NK-92 (cell line): ENCODE results near the gene SPACDR.
A peak's percentile ranks its signal among the peaks of the same experiment; 100 is the strongest.

Source experiments
- DNase-seq: peaks from one replicate; lab custom pipeline; 2025; ENCODE audit not compliant: unreplicated experiment; lab: John Stamatoyannopoulos, UW

SPACDR gene

GRCh38 chr7:100485471-100485876, 21.4 kb upstream of the SPACDR start:
- DNase-seq, result no peak

DNA sequence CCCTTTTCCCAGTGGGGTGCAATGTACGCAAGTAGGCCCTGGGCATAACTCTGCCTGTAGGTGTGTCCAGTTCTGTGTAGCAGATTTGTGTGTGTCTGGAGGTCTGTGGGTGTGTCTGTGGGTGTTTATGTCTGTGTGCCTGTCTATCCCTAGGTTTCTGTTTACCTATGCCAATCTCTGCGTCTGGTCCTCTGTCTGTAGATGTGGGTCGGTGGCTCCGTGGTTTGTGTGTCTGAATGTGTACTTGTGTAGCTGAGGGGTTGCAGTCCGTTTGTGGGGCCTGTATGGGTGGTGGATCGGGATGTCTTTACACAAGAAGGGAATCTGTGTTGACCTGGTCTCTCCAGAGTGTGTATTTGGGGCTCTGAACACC, 20.6 kb upstream of the SPACDR start:
- no peak for DNase-seq

GRCh38 chr7:100483722-100484672, 19.9 kb upstream of the SPACDR start, which contains the start of gene NYAP1:
TSS of gene NYAP1 (plus strand) at chr7:100483927. CDS start at chr7:100485312, 1,385 bp downstream.
- DNase-seq, result no peak

GRCh38 chr7:100483090-100483721, 19.1 kb upstream of the SPACDR start:
- no peak for DNase-seq

DNA sequence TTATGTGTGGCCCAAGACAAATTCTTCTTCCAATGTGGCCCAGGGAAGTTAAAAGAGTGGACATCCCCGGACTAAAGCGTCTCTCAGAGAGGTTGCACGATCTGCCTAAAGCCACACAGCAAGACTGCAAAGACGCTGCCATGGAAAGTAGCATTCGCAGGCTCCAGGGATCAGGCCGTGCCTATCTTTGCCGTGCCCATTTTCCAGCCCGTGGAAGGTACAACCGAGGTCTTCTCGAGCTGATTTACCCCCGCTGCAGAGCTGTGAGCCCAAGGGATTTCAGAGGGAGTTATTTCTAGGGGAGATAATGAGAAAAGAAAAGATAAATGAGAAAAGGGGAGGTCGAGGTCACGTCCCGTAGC, 18.6 kb upstream of the SPACDR start:
- no peak for DNase-seq

GRCh38 chr7:100481466-100481865, 17.4 kb upstream of the SPACDR start:
- no peak for DNase-seq

DNA sequence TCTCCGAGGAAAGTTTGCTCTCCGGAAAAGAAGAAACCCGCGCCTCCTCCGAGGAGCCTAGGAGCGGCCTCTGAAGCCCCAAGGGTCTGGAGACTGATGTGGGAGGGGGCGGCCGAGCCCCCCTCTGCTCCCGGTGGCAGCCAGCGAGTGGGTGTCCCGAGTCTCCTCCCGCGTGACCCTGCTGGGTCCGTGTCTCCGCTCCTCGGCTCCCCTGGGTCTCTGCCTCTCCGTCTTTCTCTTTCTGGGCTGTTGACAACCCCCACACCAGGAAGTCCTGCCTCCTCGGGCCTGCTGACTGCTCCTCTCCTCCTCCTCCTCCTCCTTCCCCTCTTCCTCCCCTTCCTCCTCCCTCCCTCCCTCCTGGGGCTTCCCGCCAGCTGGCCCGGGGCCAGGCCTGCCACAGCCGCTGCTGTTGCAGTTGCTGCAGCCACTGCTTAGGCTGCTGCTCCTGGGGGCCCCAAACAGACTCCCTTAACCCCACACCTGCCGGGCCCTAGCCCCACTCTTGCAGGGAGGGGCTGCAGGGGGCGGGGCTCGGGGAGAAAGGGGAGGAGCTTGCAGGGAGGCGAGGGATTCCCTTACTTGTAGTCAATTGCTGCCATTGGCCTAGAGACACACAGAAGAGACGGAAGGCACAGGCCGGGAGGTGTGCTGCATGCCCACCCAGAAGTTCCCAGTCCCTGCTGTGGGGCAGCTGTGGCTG, 15.0 kb upstream of the SPACDR start, which contains the start of gene TSC22D4:
TSS of gene TSC22D4 (minus strand) at position 257 of the 703 bp plus-strand sequence. CDS start 1,176 bp downstream, outside the sequence.
- peak; percentile 84 for DNase-seq

- DNase-seq, result no peak
These were observed 13.8 kb upstream of the SPACDR start for GRCh38 chr7:100477871-100478267.

- no peak for DNase-seq
These were observed 13.1 kb upstream of the SPACDR start for GRCh38 chr7:100476903-100477870.

- no peak for DNase-seq
These were observed 12.2 kb upstream of the SPACDR start for GRCh38 chr7:100476101-100476780.

- no peak for DNase-seq
These were observed 11.5 kb upstream of the SPACDR start for GRCh38 chr7:100475549-100475948.

GRCh38 chr7:100472854-100473499, 8.9 kb upstream of the SPACDR start:
- no peak for DNase-seq

DNA sequence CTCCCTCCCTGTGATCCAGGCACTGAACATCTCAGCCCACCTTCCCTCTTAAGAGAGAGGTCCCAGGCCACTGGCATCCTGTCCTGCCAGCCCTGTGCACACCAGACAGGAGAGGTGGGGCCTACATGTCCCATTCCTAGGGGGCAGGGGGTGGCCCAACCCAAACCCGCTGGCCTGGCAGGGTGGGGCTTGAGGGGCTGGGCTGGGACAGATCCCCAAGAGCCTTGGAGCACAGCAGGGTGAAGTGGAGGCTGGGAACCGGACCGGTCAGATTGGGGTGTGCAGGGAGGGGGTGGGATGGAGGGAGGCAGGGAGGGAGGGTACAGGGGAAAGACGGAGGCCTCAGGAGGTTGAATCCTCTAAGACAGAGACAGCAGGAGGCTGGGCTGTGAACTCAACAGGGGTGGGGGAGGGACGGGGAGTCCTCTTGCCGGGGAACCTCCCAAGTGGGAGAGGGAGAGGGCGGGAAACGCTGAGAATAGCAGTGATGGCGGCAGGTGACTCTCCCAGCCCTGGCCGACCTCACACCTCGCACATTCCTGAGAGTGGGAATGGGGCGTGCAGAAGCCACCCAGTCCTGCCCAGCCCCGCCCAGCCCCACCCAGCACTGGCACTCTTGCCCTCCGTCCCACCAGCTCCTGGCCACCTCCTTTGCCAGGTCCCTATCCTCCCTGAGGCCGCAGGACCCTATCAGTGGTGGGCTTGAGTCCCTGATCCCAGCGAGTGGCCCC, 8.2 kb upstream of the SPACDR start:
- no peak for DNase-seq

DNA sequence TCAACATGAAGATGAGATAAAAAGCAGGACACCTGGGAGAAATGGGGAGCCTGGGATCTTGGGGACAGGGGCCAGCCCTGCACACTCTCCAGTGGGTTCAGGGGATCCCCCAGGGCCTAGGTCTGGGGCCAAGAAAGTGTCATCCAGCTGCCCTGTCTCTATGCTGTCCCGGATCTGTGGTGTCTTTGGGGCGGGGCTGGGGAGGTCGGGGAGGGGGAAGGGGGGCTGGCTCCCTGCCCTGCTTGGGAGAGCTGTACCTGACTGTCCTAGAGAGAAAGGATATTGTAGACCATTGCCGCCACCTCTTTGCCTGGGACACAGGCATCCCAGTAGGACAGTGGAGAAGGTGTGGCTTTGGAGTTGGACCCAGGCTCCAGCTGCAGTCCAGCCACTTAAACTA, 7.0 kb upstream of the SPACDR start:
- DNase-seq, result no peak

- DNase-seq, result no peak
These were observed 5.4 kb upstream of the SPACDR start for GRCh38 chr7:100469227-100470044.

- no peak for DNase-seq
These were observed 3.7 kb upstream of the SPACDR start for GRCh38 chr7:100467638-100468373.
